Spinal cord (tissue), 10 donors: ENCODE results near the gene DNAJB7. TPM values are rescaled to one million over a fixed set of nuclear protein-coding genes. Genes with fewer than 3 reads are reported as not detected.
A peak's percentile ranks its signal among the peaks of the same experiment; 100 is the strongest.

Experiments used
- DNase-seq, 6 donors: peaks; one replicate each; pipeline versions ENCODE4 v3.0.0 to v3.0.0-alpha.2; 2013 to 2015; ENCODE audit warnings: low spot score in 6 of 6, low read depth in 4 of 6
- H3K27ac ChIP-seq: one replicate; pipeline ENCODE4 v1.5.1; 2013; ENCODE audit warnings: low read depth, low read length, control low read depth
- H3K27me3 ChIP-seq: one replicate; pipeline ENCODE4 v1.6.1; 2013; ENCODE audit warnings: low read length; ENCODE audit not compliant: control insufficient read depth, insufficient read depth
- H3K36me3 ChIP-seq: one replicate; pipeline ENCODE4 v1.6.1; 2013; ENCODE audit warnings: low read length; ENCODE audit not compliant: control insufficient read depth, insufficient read depth
- H3K4me1 ChIP-seq: one replicate; pipeline ENCODE4 v1.6.1; 2013; ENCODE audit warnings: low read length; ENCODE audit not compliant: control insufficient read depth, insufficient read depth
- H3K4me3 ChIP-seq: one replicate; pipeline ENCODE4 v1.5.1; 2013; ENCODE audit warnings: low read depth, low read length, control low read depth
- H3K9me3 ChIP-seq: one replicate; pipeline ENCODE4 v1.6.1; 2013; ENCODE audit warnings: low read length; ENCODE audit not compliant: control insufficient read depth, insufficient read depth
- WGBS: methylation state at CpG from one replicate; pipeline ENCODE4 v1.1.5; 2013; ENCODE audit warnings: missing lambda C conversion rate; ENCODE audit not compliant: insufficient coverage; 5-methylcytosine and 5-hydroxymethylcytosine counted together
- polyA plus RNA-seq, 2 donors: library from polyadenylated mRNA; unstranded; fragments of 120-200 nt; gene quantifications; one replicate each; pipeline ENCODE4 v1.2.1, GENCODE V29; 2013; ENCODE audit not compliant: insufficient read length in 2 of 2
- small RNA-seq: library from RNA; depleted of rRNA; stranded (forward); fragments of <200 nt; gene quantifications from one replicate; pipeline ENCODE3, GENCODE V24; 2014; ENCODE audit warnings: low replicate concordance
- total RNA-seq, 2 donors: library from RNA; depleted of rRNA in 1 of 2; stranded (reverse); fragments of 120-200 nt in 1 of 2; fragments of >200 nt in 1 of 2; gene quantifications; one replicate each; pipeline versions ENCODE4 v1.2.3 to v1.2.4, GENCODE V29; 2013 to 2014
- donor health status: healthy.

Gene DNAJB7
- total and polyA plus RNA-seq, 4 donors: 0.97 to 1.2 TPM; not detected in 2

DNA sequence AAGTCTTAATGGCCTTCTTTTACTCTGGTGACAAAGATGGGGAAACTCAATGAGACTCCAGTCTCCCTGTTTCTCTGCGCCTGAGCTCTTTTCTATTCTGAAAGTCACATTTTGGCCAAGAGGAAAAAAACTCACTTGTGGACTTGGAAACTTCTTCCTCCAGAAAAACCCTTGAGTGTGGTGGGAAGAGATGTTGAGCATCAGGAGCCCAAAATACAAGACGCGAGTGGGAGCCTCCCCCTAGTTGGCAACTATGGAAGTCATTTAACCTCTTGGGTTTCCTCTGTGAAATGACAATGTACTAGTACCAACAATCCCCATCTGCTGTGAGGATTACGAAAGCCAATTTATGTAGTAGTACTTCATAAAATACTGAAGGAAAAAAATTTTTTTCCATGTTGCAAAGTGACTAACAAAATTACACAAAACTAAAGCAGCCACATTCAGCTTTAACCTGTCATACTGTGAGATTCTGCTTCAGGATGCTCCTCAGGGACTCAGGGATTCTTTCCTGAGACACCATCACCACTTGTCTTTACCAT is 42.2 kb downstream of the DNAJB7 start:
- Histone ChIP-seq H3K4me1 (peaks cover 9% of the 10 kb centered on the region), H3K9me3 (no peaks in the 10 kb centered on the region), H3K27ac (peak overlapping the region; percentile 58), H3K4me3 (peak overlapping the region; percentile 97), H3K36me3 (peaks cover 8% of the 10 kb centered on the region), H3K27me3 (no peaks in the 10 kb centered on the region)
- DNase-seq: no peak
- WGBS: no CpG with 5 or more reads among the region's 4 CpGs

DNA sequence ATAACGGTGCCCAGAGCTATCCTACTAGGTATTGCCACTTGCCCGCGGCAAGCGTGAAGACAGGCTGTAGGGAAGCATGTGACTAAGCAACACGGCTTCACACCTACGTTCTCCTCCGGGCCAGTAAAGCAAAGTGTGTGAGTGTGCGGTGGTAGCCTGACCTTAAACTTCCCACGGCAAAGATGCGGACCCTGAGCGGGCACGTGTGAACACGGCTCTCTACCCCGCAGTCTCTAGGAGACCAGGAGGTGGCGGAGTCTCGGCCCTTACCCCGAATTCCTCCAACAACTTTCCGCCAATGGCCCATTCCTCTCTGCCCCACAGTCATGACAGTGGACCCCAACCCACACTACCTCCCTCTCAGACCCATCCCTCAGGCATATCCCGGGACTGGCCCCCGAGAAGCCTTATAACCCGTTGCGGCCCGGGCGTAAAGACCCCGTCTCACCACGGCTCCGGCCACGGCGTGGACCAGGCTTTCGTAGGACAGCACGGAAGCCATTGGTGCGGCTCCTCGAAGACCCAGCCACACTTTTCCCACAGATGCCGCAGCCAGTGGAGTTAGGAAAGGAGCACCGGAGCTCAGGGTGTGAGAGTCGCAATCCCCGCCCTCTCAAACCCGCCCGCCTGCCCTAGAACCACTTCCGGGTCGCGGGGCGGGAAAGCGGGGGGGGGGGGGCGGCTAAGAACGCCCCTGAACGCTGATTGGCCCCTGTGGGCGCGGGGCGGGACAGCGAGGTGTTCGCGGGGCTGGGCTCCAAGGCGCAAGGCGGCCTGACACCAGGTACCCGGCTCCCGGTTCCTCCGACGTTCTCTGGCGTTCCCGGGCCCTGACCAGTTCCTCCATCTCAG is 42.9 kb downstream of the DNAJB7 start, which contains the start of gene SLC25A17:
Gene SLC25A17, minus strand, starts transcription at position 600 of the 852 bp plus-strand sequence. Its CDS starts 98 bp downstream, at position 502.
- Histone ChIP-seq H3K36me3 (peaks cover 5% of the 10 kb centered on the region), H3K9me3 (no peaks in the 10 kb centered on the region), H3K27me3 (no peaks in the 10 kb centered on the region), H3K4me3 (peak within 1 kb of the TSS; percentile 97), H3K27ac (peak within 1 kb of the TSS; percentile 77), H3K4me1 (peaks cover 9% of the 10 kb centered on the region)
- WGBS: under 1% methylated on average over 48 of the region's 61 CpGs
- DNase-seq: peak; percentile 58 to 96 (median 80)

DNA sequence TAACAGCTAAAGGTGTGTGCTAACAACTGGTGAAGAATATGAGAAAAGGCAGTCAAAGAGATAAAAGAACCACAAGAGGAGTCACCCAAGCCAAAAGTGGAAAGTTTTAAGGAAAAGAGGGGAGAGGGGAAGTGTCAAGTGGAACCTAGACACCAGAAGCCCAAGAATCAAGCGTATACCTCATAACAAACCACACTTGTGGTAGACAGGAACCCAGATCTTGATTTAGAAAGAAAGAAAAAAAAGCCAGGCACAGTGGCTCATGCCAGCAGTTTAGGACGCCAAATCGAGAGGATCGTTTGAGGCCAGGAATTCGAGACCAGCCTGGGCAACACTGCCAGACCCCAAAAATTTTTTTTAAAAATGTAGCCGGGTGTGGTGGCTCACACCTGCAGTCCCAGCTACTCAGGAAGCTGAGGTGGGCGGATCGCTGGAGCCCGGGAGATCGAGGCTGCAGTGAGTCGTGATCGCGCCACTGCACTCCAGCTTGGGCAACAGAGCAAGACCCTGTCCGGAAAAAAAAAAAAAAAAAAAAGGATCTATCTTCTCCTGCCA is 43.6 kb downstream of the DNAJB7 start:
- H3K4me3 ChIP-seq: peak overlapping the region; percentile 97
- no peaks in the 10 kb centered on the region for H3K9me3 ChIP-seq
- peaks cover 9% of the 10 kb centered on the region for H3K4me1 ChIP-seq
- 64% methylated on average over 11 of the region's 14 CpGs for WGBS
- H3K27ac ChIP-seq: no peak overlapping the region
- H3K36me3 ChIP-seq: peaks cover 4% of the 10 kb centered on the region
- H3K27me3 ChIP-seq: no peaks in the 10 kb centered on the region
- DNase-seq: no peak

GRCh38 chr22:40817737-40818136 is 44.2 kb downstream of the DNAJB7 start:
- peaks cover 6% of the 10 kb centered on the region for H3K36me3 ChIP-seq
- no peak overlapping the region for H3K27ac ChIP-seq
- 91% methylated on average over 4 of the region's 4 CpGs for WGBS
- H3K4me3 ChIP-seq: no peak overlapping the region
- peaks cover 9% of the 10 kb centered on the region for H3K4me1 ChIP-seq
- no peaks in the 10 kb centered on the region for H3K27me3 ChIP-seq
- H3K9me3 ChIP-seq: no peaks in the 10 kb centered on the region
- DNase-seq: no peak

- Histone ChIP-seq H3K27ac (no peak overlapping the region), H3K4me3 (no peak overlapping the region), H3K36me3 (peaks cover 4% of the 10 kb centered on the region), H3K27me3 (no peaks in the 10 kb centered on the region), H3K9me3 (no peaks in the 10 kb centered on the region), H3K4me1 (peaks cover 9% of the 10 kb centered on the region)
- DNase-seq: no peak
Observed at GRCh38 chr22:40813912-40814315, 48.0 kb downstream of the DNAJB7 start.

Small RNA genes within 50 kb of the gene (small RNA-seq; reads per million reads assigned to genes)
- gene MIR4766: 0.12 reads per million

Other genes starting within 250 kb of the DNAJB7 start
- gene MRTFA, start 225.4 kb downstream of the DNAJB7 start, total RNA-seq: 10 to 100 TPM; 19.2 to 28.7 TPM
- gene MRTFA, start 225.4 kb downstream of the DNAJB7 start, polyA plus RNA-seq: 10 to 100 TPM; 39.2 to 42.0 TPM
- gene MCHR1, start 182.6 kb downstream of the DNAJB7 start, total RNA-seq: 1 to 10 TPM; 2.4 to 5.0 TPM
- gene MCHR1, start 182.6 kb downstream of the DNAJB7 start, polyA plus RNA-seq: 1 to 10 TPM; 6.8 to 7.3 TPM
- gene SLC25A17, start 42.8 kb downstream of the DNAJB7 start, total RNA-seq: 10 to 100 TPM; 27.4 to 29.8 TPM
- gene SLC25A17, start 42.8 kb downstream of the DNAJB7 start, polyA plus RNA-seq: 10 to 100 TPM; 39.5 to 43.2 TPM
- gene ST13, start 5.5 kb downstream of the DNAJB7 start, total RNA-seq: 100 to 1,000 TPM; 194 to 407 TPM
- gene ST13, start 5.5 kb downstream of the DNAJB7 start, polyA plus RNA-seq: 100 to 1,000 TPM; 289 to 373 TPM
- 10 to 100 TPM in 1 of 2 donors, 1 to 10 TPM in 1; 9.5 to 12.6 TPM for gene XPNPEP3, start 5.0 kb downstream of the DNAJB7 start, total RNA-seq
- 10 to 100 TPM in 1 of 2 donors, 1 to 10 TPM in 1; 9.2 to 11.6 TPM for gene XPNPEP3, start 5.0 kb downstream of the DNAJB7 start, polyA plus RNA-seq
- 10 to 100 TPM; 61.3 to 67.6 TPM for gene RBX1, start 89.3 kb upstream of the DNAJB7 start, total RNA-seq
- 100 to 1,000 TPM in 1 of 2 donors, 10 to 100 TPM in 1; 95.2 to 100 TPM for gene RBX1, start 89.3 kb upstream of the DNAJB7 start, polyA plus RNA-seq
- 10 to 100 TPM; 46.9 to 67.3 TPM for gene EP300, start 230.5 kb upstream of the DNAJB7 start, total RNA-seq
- 10 to 100 TPM; 41.0 to 42.5 TPM for gene EP300, start 230.5 kb upstream of the DNAJB7 start, polyA plus RNA-seq